GM23338 (cell line): ENCODE results near the gene ELP2. TPM values are rescaled to one million over a fixed set of nuclear protein-coding genes. Genes with fewer than 3 reads are reported as not detected.

Source experiments
- ATAC-seq: fragments of 200-7000 bp; cut with Tn5 transposase; 3 replicates; pipeline ENCODE4 v1.9.1; 2020
- DNase-seq: peaks from one replicate; pipeline ENCODE4 v3.0.0-alpha.2; 2015; ENCODE audit warnings: low spot score
- H2AFZ ChIP-seq: fragments of 200-600 bp; sonication (generic); 2 replicates; pipeline ENCODE4 v1.8.0; 2016; ENCODE audit warnings: antibody characterized with exemption, mild to moderate bottlenecking, moderate library complexity
- H3F3A ChIP-seq: fragments of 200-600 bp; sonication (generic); replicated peaks from 2 replicates; pipeline ENCODE4 v1.8.0; 2017; ENCODE audit warnings: antibody characterized with exemption, mixed run types, low read depth
- H3K27ac ChIP-seq: fragments of 200-600 bp; sonication (generic); 2 replicates; pipeline ENCODE4 v1.6.1; 2016; ENCODE audit warnings: low read depth
- H3K27me3 ChIP-seq: fragments of 200-600 bp; sonication (generic); 2 replicates; pipeline ENCODE4 v1.8.0; 2016; ENCODE audit warnings: mild to moderate bottlenecking, mixed run types, moderate library complexity; ENCODE audit not compliant: insufficient read depth
- H3K36me3 ChIP-seq: fragments of 200-600 bp; sonication (generic); 2 replicates; pipeline ENCODE4 v1.8.0; 2016; ENCODE audit warnings: mild to moderate bottlenecking; ENCODE audit not compliant: insufficient read depth
- H3K4me1 ChIP-seq: fragments of 200-600 bp; sonication (generic); 2 replicates; pipeline ENCODE4 v1.8.0; 2016; ENCODE audit warnings: mild to moderate bottlenecking, moderate library complexity; ENCODE audit not compliant: insufficient read depth
- H3K4me2 ChIP-seq: fragments of 200-600 bp; sonication (generic); 2 replicates; pipeline ENCODE4 v1.7.1; 2017; ENCODE audit warnings: mixed run types
- H3K4me3 ChIP-seq: fragments of 200-600 bp; sonication (generic); 2 replicates; pipeline ENCODE4 v1.6.1; 2016; ENCODE audit warnings: mixed run types
- H3K79me2 ChIP-seq: fragments of 200-600 bp; sonication (generic); replicated peaks from 2 replicates; pipeline ENCODE4 v1.8.0; 2017; ENCODE audit warnings: mild to moderate bottlenecking; ENCODE audit not compliant: insufficient read depth
- H3K9me2 ChIP-seq: fragments of 200-600 bp; sonication (generic); 2 replicates; pipeline ENCODE4 v1.8.0; 2017; ENCODE audit not compliant: insufficient read depth
- H4K20me1 ChIP-seq: fragments of 200-600 bp; sonication (generic); replicated peaks from 2 replicates; pipeline ENCODE4 v1.8.0; 2017; ENCODE audit warnings: mild to moderate bottlenecking; ENCODE audit not compliant: insufficient read depth
- H3K27ac Mint-ChIP-seq: 2 replicates; pipeline ENCODE4 v1.8.0; 2020; ENCODE audit warnings: inconsistent platforms, mild to moderate bottlenecking, moderate library complexity, mixed read lengths
- H3K27me3 Mint-ChIP-seq: 3 replicates; pipeline ENCODE4 v1.8.0; 2022; ENCODE audit warnings: low read depth, mild to moderate bottlenecking, moderate library complexity, mixed read lengths, inconsistent platforms; ENCODE audit not compliant: insufficient read depth, poor library complexity
- H3K36me3 Mint-ChIP-seq: 3 replicates; pipeline ENCODE4 v1.8.0; 2021; ENCODE audit warnings: low read depth, mild to moderate bottlenecking, inconsistent platforms, moderate library complexity, mixed read lengths
- H3K4me1 Mint-ChIP-seq: 3 replicates; pipeline ENCODE4 v1.8.0; 2020; ENCODE audit warnings: mild to moderate bottlenecking, inconsistent platforms, mixed read lengths
- H3K4me3 Mint-ChIP-seq: 3 replicates; pipeline ENCODE4 v1.8.0; 2021; ENCODE audit warnings: moderate library complexity, mild to moderate bottlenecking, inconsistent platforms, mixed read lengths
- H3K9me3 Mint-ChIP-seq: 3 replicates; pipeline ENCODE4 v1.8.0; 2020; ENCODE audit warnings: moderate library complexity, mild to moderate bottlenecking, inconsistent platforms, mixed read lengths
- CREB1 ChIP-seq: fragments of 250-450 bp; sonication (Bioruptor Pico); IDR thresholded peaks from 2 replicates; pipeline ENCODE4 v1.5.0; 2020; ENCODE audit warnings: low read depth, mild to moderate bottlenecking, moderate library complexity
- EZH2phosphoT487 ChIP-seq: fragments of 200-600 bp; sonication (generic); IDR thresholded peaks from one replicate; pipeline ENCODE4 v1.8.1; 2018; ENCODE audit warnings: antibody characterized with exemption; ENCODE audit not compliant: unreplicated experiment
- JUNB ChIP-seq: IDR thresholded peaks from one replicate; pipeline ENCODE4 v1.6.1; 2016; ENCODE audit warnings: antibody characterized with exemption; ENCODE audit not compliant: unreplicated experiment
- POLR2AphosphoS5 ChIP-seq: IDR thresholded peaks from 2 replicates; pipeline ENCODE4 v1.6.1; 2016; ENCODE audit warnings: antibody characterized with exemption, low read depth
- STAT1 ChIP-seq: IDR thresholded peaks from one replicate; pipeline ENCODE4 v1.6.1; 2016; ENCODE audit warnings: antibody characterized with exemption; ENCODE audit not compliant: unreplicated experiment
- ZNF114 ChIP-seq: fragments of 250-450 bp; sonication (Bioruptor Pico); IDR thresholded peaks from 2 replicates; pipeline ENCODE4 v1.5.0; 2020; ENCODE audit warnings: mild to moderate bottlenecking, moderate library complexity
- ZNF331 ChIP-seq: fragments of 250-450 bp; sonication (Bioruptor Pico); IDR thresholded peaks from 2 replicates; pipeline ENCODE4 v1.5.0; 2020; ENCODE audit warnings: low read depth, mild to moderate bottlenecking, moderate library complexity
- polyA plus RNA-seq: library from polyadenylated mRNA; unstranded; fragments of >200 nt; fragmentation: Nextera tagmentation; extraction: Ambion mirVana; gene quantifications from 2 replicates; pipeline ENCODE4 v1.2.1, GENCODE V29; 2016
- total RNA-seq: library from RNA; depleted of rRNA; stranded (reverse); fragments of >200 nt; shearing (Covaris generic); gene quantifications from 2 replicates; pipeline ENCODE4 v1.2.3, GENCODE V29; 2014
- TF ChIP-seq, protein P1 (sequence below): IDR thresholded peaks from 2 replicates; pipeline ENCODE4 v1.6.1; 2016; ENCODE audit warnings: antibody characterized with exemption
- TF ChIP-seq, protein P2 (sequence below): fragments of 250-450 bp; sonication (Bioruptor Pico); IDR thresholded peaks from 2 replicates; pipeline ENCODE4 v1.5.0; 2020; ENCODE audit warnings: mild to moderate bottlenecking, moderate library complexity

Gene ELP2
- total and polyA plus RNA-seq, 2 experiments from 2014 or later = 119 to 135 TPM

DNA sequence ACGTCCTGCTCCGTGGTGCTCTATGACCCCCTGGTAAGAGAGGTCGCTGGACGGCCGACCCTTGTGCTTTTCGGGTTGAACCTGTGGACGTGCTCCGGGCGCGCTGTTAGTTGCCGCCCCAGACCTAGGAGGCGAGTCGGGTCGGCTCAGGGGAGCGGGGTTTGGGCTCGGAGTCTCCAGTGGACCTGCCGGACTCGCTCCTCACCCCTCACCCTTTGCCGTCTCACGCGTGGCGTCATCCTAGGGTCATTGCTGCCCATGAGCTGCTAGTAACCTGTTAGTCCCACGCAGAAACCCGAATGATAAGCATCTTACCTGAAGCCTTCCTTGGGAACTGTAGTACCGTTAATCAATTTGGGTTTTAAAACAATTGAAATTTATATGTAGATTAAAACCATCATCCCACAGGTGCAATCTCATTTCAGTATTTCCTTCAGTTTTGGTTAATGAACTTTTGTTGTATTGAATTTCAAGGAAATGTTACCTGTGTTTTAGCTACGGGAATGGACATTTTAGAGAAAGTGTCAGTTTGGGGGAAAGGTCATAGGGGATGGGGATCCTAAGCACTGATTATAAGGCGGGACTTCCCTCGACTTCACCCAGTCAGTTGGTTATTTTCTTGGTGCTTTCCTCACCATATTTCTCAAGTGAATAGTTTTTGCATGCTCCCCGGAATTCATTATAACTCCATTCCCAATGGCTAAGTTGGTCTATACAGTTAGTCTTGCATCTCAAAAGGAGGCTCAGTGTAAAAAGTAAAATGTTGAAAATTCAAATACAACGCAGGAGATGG, 536 bp downstream of the ELP2 start:
- peak overlapping the region; percentile 78 for H3K4me2 ChIP-seq
- DNase-seq = no peak
- peak overlapping the region; percentile 92 for H3K4me3 ChIP-seq
- peaks cover 19% of the 10 kb centered on the region for H3K36me3 Mint-ChIP-seq
- H3K27me3 ChIP-seq = no peaks in the 10 kb centered on the region
- peaks cover 32% of the 10 kb centered on the region for H3K4me1 ChIP-seq
- H3K79me2 ChIP-seq = peaks cover 82% of the 10 kb centered on the region
- H3K27ac Mint-ChIP-seq = peak overlapping the region; percentile 97
- peak overlapping the region; percentile 98 for H3K27ac ChIP-seq
- TF ChIP-seq EZH2phosphoT487 (no peak), JUNB (no peak), STAT1 (no peak), ZNF331 (no peak), CREB1 (no peak), POLR2AphosphoS5 (no peak), ZNF114 (CRISPR knock-in tag) (no peak)
- TF ChIP-seq, protein P1, sequence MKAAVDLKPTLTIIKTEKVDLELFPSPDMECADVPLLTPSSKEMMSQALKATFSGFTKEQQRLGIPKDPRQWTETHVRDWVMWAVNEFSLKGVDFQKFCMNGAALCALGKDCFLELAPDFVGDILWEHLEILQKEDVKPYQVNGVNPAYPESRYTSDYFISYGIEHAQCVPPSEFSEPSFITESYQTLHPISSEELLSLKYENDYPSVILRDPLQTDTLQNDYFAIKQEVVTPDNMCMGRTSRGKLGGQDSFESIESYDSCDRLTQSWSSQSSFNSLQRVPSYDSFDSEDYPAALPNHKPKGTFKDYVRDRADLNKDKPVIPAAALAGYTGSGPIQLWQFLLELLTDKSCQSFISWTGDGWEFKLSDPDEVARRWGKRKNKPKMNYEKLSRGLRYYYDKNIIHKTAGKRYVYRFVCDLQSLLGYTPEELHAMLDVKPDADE = no peak
- TF ChIP-seq, protein P2, sequence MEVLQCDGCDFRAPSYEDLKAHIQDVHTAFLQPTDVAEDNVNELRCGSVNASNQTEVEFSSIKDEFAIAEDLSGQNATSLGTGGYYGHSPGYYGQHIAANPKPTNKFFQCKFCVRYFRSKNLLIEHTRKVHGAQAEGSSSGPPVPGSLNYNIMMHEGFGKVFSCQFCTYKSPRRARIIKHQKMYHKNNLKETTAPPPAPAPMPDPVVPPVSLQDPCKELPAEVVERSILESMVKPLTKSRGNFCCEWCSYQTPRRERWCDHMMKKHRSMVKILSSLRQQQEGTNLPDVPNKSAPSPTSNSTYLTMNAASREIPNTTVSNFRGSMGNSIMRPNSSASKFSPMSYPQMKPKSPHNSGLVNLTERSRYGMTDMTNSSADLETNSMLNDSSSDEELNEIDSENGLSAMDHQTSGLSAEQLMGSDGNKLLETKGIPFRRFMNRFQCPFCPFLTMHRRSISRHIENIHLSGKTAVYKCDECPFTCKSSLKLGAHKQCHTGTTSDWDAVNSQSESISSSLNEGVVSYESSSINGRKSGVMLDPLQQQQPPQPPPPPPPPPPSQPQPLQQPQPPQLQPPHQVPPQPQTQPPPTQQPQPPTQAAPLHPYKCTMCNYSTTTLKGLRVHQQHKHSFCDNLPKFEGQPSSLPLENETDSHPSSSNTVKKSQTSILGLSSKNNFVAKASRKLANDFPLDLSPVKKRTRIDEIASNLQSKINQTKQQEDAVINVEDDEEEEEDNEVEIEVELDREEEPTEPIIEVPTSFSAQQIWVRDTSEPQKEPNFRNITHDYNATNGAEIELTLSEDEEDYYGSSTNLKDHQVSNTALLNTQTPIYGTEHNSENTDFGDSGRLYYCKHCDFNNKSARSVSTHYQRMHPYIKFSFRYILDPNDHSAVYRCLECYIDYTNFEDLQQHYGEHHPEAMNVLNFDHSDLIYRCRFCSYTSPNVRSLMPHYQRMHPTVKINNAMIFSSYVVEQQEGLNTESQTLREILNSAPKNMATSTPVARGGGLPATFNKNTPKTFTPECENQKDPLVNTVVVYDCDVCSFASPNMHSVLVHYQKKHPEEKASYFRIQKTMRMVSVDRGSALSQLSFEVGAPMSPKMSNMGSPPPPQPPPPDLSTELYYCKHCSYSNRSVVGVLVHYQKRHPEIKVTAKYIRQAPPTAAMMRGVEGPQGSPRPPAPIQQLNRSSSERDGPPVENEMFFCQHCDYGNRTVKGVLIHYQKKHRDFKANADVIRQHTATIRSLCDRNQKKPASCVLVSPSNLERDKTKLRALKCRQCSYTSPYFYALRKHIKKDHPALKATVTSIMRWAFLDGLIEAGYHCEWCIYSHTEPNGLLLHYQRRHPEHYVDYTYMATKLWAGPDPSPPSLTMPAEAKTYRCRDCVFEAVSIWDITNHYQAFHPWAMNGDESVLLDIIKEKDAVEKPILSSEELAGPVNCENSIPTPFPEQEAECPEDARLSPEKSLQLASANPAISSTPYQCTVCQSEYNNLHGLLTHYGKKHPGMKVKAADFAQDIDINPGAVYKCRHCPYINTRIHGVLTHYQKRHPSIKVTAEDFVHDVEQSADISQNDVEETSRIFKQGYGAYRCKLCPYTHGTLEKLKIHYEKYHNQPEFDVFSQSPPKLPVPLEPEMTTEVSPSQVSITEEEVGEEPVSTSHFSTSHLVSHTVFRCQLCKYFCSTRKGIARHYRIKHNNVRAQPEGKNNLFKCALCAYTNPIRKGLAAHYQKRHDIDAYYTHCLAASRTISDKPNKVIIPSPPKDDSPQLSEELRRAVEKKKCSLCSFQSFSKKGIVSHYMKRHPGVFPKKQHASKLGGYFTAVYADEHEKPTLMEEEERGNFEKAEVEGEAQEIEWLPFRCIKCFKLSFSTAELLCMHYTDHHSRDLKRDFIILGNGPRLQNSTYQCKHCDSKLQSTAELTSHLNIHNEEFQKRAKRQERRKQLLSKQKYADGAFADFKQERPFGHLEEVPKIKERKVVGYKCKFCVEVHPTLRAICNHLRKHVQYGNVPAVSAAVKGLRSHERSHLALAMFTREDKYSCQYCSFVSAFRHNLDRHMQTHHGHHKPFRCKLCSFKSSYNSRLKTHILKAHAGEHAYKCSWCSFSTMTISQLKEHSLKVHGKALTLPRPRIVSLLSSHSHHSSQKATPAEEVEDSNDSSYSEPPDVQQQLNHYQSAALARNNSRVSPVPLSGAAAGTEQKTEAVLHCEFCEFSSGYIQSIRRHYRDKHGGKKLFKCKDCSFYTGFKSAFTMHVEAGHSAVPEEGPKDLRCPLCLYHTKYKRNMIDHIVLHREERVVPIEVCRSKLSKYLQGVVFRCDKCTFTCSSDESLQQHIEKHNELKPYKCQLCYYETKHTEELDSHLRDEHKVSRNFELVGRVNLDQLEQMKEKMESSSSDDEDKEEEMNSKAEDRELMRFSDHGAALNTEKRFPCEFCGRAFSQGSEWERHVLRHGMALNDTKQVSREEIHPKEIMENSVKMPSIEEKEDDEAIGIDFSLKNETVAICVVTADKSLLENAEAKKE (CRISPR knock-in tag) = no peak
- H3K4me3 Mint-ChIP-seq = peak overlapping the region; percentile 98
- H3K27me3 Mint-ChIP-seq = peaks cover 6% of the 10 kb centered on the region
- peak overlapping the region; percentile 100 for H2AFZ ChIP-seq
- no peaks in the 10 kb centered on the region for H3K9me2 ChIP-seq
- ATAC-seq = peak; percentile 42
- H3F3A ChIP-seq = no peaks in the 10 kb centered on the region
- no peaks in the 10 kb centered on the region; the same call in 2 of the 3 replicates for H3K9me3 Mint-ChIP-seq
- peaks cover 29% of the 10 kb centered on the region for H4K20me1 ChIP-seq
- peaks cover 23% of the 10 kb centered on the region for H3K4me1 Mint-ChIP-seq
- peaks cover 16% of the 10 kb centered on the region; the same call in 1 of the 2 replicates for H3K36me3 ChIP-seq
